Dedifferentiated amniotic fluid mesenchymal stem cell (primary cell): ENCODE data around the gene IL1R2.

ENCODE experiments used
- DNase-seq: peaks from one replicate; pipeline ENCODE4 v3.0.0-alpha.2; 2016; ENCODE audit errors: extremely low spot score

The IL1R2 gene

DNA sequence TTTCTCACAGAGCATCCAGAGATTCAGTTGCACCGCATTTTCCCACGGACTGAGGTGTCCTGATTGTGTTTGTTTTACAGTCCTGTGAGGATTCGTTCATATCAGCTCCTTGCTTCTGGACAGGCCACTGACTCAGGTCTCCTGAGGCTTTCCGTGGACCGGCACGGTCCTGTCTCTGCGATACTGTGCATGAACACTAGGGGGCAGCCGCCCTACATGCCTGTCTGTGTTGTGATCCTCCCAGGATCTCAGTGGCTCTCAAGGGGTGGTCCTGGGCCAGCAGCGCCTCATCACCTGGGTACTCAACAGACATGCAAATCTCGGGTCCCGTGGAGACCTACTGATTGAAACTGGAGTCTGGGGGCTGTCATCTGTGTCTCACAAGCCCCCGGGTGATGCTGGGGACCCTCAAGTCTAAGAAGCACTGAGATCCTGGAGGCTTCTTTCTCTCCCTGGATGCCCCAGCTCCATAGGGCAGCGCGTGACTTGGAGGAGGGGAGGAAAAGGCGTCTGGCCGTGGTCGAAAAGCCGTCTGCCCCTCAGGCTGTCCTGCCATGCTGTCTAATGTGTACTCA lies 28.9 kb downstream of the IL1R2 start:
- DNase-seq: peak; percentile 73

DNA sequence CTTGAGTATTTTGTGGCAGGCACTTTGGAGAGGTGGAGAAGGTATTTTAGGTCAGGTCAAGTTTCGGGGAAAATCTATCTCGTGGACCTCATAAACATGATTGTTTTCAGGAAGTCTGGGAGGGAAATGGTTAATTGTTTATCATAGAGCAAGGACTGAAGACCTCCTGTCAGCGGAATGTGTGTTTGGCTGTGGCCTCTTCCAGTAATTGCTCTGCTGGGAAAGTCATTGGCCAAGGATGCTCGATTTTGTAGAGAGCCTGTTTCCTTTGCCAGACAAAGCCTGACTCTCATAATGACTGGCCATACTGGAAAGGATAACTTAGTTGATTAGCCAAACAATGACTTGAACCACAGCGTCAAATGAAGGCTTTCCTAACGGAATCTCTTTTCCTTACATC lies 30.0 kb downstream of the IL1R2 start:
- no peak for DNase-seq

DNA sequence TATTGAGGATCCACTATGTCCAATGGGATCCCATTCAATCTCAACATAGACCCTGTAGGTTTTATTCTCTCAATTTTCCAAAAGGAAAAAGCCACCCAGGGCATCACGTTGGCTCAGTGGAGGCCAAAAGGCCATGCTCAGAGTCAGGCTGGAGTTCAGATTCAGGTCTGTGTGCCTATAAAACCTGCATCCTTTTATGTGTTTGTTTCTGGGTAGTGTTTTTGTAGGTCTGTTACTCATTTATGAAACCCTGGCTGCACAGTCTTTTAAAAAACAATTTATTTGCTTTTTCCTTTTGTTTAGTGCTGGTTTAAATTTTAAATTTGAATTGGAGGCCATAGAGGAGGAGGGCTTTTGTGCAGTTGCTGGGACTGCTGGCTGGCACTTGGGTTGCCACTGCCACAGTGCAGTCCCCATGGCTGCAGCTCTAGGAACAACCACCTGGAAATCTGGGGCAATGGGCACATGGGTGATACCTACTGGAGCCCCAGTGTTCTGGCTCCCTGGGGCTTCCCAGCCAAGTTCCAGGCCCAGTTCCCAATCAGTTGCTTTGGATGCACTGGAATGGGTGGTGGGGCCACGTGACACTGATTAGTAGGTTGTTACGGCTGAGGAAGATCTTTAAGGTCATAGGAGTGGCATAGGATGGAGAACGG lies 31.3 kb downstream of the IL1R2 start:
- no peak for DNase-seq

DNA sequence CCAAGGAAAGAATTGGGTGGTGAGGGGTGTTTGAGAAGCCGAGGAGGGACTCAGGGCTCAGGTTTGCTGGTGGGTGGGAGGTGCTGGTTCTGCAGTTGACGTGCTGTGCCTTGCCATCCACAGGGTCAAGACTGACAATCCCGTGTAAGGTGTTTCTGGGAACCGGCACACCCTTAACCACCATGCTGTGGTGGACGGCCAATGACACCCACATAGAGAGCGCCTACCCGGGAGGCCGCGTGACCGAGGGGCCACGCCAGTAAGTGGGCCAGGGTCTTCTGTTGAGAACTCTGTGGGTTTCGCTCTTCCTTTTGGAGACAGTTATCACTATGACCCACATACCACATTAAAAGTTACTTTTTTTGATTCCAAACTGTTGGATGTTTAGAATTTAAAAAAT lies 32.6 kb downstream of the IL1R2 start:
- no peak for DNase-seq

DNA sequence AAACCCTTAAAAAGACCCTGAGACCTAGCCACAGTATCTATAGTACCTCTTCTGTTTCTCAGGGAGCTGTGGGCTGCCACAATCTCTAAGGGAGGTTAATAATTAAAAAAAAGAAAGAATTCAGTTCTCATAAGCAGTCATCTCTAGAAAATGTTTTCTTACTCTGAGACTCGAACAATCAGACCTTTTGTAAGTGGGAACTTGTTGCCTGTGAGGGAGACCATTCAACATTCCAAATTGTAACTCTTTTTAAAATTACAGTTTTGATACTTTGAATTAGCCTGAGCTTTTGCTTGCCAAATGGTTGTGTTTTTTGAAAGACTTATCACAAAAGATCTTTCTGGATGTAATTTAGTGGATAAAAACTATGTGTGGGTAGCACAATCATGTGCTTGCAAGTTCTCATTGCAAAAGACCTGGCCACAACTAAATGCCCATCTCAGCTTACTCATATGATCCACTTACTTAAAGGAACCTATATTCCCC lies 33.3 kb downstream of the IL1R2 start:
- DNase-seq: no peak

DNA sequence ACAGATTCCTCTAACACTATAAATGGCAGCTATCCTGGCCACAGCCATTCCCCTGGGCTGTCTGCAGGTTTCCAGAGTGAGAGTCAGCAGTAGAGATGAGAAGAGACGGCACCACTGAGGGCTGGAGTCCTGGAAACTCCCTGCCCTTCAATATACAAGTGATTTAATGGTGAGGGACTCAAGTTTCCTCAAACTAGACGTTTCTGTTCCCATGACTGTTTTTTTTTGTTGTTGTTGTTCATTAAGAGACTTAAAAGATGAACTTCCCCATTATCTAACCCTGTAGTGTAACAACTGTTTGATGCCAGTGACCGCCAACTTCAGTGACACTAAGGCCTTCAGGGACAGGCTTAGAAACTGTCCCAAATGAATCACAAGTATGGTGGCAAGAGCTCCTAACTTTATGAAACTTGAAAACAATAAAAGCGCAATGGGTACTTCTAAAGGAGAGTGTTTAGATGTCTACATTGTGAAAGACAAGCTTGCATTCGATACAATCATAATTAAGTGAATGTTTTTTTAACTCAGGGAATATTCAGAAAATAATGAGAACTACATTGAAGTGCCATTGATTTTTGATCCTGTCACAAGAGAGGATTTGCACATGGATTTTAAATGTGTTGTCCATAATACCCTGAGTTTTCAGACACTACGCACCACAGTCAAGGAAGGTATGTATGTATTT lies 34.0 kb downstream of the IL1R2 start:
- DNase-seq: no peak

DNA sequence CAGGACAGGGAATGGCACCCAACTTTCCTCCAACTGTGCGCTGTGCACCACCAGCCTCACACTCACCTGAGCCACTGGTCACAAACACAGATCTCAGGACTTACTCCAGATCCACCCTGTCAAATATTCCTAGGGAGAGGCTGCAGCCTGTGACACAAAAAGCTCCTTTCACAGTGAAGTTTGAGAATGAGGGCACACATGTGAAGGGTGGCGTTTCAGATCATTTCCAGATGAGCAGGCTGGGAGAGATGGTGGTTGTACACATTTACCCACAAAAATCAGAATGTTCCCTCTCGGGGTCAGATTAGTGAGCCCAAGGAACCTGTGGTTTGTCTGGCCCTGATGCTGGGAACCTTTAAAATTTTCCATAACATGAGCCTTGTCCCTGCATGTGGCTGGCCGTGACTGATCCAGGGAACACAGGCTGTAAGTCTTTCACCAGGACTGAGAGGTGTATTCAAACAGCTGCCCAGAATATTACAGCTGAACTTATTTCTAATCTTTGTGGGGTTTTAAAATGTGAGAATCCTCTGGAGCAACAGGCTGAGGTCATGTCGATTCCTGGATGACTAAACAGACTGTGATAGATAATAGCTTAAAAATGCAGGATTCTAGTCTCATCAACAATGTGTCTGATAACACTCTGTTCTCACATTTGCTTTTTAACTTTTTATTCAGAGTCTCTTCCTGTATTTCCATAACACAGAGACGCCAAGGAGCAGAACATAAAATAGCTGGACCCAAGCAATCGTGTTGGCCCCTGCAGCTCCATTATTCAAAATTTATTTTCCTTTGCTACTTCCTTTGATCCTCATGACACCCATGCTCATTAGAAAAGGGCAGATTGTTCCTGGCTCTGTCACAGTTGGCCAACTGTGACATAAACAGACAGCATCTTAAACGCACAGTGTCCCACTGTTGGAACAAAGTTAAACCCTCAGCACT lies 35.5 kb downstream of the IL1R2 start:
- peak; percentile 15 for DNase-seq

DNA sequence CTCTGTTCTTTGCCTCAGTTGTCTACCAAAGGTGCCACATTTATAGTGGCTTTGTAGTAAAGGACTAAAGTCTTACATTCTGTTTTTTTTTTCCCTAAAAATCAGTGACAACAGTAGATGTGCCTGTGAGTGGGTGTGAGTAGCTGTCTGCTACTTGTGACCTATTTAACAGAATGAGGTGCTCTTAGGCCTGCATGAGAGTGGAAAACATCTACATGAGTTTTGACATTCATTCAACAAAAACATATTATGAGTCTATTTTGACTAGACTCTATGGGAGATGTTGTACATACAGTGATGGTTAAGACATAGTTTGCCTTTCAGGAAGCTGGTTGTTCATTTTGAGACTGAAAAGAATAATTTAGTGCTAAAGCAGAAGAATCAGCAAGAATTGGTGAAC lies 36.7 kb downstream of the IL1R2 start:
- no peak for DNase-seq

DNA sequence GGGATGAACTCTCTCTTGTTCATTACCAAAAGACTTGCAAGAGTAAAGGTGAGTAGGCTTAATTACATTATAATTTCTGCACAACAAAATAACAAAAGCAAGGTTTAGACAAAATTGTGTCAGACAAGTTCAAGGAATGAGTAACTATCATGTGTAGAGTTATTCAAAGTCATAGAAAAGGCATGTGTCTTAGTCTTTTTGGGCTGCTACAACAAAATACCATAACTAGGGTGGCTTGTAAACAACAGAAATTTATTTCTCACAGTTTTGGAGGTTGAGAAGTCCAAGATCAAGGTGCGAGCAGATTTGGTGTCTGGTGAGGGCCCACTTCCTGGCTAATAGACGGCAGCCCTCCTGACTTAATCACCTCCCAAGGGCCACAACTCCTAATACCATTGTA lies 37.6 kb downstream of the IL1R2 start:
- DNase-seq: no peak

DNA sequence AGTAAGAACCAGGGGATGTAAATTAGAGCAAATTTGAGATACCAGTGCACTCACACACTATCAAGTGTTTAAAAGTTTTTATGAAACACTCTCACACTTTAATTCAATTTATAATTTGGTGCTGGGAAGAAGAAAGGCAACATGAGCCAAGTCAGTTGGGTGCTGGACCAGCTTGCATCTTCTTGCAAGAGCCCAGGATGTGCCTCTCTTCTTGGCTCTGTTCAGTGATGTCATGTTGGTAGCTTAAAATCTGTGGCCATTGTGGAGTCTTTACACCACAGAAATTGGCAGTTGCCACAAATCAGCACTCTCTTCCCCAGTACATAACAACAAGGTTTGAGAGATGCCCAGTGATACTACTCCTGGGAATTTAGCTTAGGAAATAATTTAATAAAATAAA lies 38.2 kb downstream of the IL1R2 start:
- no peak for DNase-seq

DNA sequence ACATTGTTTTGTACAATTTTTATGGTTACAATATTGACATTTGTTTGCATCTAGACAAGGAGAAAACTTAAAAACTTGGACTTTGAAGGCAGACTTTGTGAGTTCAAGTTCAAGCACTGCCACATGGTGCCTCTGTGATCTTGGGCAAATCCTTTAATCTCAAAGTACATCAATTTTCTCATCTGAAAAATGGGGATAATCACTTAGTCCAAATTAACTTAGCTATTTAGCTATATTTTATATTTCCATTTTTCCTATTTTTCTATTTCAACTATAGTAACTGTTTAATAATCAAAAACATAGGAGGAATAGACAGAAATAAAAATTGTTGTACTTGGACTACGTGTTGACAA lies 38.7 kb downstream of the IL1R2 start:
- DNase-seq: no peak

DNA sequence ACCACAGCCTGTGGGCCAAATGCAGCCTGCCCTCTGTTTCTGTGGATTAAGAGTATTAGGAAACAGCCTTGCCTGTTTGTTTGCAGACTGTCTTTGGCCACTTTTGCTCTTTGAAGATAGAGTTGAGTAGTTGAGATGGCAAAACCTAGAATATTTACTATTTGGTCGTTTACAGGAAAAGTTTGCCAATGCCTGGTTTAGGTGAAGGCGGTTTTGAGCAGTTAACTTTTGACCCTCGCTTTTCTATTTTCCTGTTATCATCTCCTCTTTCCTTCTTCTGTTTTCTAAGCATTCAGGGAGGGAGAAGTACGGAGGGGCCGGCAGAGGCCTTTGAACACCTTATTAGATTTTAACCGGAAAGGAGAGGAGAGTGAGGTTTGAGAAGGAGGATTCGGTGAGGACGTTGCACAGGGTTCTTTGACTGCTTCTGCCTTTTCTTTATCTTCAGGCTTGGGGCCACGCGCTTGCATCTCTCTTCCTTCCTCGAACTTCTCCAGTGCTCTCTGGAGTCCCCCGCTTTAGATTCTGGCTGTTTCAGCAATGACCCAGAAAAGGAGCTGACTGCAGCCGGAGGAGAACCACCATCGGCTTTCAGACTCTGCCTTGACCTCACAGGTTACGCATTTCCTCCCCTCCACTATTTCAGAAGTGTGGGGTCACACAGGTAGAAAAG lies 39.2 kb downstream of the IL1R2 start:
- no peak for DNase-seq

DNA sequence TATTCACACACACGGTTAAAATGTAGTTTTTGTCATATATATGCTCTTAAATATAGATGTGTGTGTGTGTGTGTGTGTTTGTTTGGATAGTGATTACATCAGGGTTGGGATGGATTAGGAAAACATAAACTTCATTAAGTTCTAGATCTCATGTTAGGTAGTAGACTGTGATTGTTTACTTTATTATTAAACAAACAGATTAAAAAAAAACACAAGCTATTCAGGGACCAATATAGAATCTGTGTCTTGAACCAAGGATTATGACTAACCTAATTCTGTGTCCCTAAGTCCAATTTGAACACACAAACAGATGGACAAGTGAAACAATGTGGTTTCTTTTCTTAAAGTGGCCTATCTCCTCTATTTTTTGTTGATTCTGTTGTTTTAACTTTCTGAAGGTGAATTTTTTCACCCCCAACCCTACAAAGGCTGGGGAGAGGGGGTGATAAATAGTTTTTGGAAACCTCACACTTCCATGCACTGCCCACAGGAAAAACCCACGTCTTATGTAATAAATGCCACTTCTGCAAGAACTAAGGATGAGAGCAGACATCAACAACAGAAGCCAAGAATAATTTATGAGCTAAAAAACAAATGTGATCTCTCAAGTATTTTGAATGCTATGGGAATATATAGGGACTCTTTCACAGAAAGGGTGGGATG lies 40.7 kb downstream of the IL1R2 start:
- no peak for DNase-seq

DNA sequence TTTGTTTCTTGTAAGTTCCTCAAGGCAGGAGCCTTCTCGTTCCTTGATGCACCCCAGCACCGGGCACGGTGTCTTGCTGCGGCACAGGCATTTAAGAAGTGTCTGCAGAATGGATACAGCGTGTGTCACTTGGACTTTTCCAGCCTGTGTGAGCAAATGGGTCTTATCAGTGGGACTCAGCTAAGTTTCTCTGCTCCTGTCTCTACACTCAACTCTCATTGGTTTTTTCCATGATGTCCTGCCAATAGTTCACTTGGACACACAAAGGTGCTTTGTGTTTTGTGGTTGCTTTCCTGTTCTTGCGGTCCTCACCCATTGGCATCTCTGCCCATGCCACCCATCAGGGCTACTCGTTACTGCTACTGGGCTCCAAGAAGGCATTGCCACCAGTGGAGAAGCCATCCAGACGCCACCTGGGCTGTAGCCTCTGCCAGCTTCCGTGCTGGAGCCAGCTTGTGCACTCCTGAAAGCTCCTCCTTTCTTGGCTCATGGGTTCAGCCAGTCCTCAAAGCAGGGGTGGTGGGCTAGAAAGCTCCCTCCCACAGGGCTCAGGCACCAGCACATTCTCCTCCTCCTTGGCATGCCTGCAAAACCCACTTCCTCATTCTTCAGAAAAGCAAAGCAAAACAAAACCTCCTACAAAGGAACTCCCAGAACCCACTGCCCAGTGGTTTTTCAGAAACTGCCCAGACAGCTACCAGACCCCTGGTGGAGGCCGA lies 41.4 kb downstream of the IL1R2 start:
- DNase-seq: peak; percentile 35

DNA sequence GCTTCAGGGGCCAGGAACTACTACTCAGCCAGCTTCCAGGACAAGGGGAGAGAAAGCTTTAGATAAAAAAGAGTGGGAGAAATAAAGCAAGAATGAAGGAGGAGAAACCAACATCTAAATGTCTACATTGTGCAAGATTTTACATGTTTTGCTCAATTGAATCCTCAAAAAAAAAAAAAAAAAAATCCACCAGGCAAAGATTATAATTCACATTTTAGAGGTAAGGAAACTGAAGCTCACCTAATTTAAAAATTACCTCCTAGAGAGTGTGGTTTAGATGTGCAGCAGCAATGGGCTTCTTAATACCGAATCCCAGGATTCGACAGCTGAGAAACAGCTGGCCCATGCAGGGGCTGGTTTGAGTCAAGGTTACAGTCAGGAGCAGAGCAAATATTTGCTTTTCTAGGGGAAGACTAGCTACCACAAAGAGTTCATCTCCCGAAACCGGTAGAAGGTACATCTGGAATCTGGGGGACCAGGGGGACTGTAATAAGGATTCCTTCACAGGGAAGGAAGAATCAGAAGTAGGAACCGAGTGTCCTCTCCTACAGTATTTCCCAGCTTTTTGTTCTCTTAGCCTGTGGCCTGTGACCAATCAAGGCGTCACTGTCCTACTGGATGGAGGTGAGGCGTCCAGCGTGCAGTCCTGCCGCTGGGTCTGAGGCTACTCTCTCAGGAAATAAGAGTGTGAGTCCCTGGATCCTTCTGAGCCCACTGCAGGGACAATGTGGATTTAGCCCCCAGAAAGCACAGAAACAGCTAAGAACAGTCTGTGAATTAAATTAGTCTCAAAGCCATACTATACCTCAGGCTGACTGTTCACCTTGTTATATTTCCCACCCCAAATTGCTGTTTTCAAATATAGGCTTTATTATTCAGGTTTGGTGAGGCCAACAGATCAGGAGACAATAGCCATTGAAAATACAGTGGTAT lies 42.3 kb downstream of the IL1R2 start:
- no peak for DNase-seq

DNA sequence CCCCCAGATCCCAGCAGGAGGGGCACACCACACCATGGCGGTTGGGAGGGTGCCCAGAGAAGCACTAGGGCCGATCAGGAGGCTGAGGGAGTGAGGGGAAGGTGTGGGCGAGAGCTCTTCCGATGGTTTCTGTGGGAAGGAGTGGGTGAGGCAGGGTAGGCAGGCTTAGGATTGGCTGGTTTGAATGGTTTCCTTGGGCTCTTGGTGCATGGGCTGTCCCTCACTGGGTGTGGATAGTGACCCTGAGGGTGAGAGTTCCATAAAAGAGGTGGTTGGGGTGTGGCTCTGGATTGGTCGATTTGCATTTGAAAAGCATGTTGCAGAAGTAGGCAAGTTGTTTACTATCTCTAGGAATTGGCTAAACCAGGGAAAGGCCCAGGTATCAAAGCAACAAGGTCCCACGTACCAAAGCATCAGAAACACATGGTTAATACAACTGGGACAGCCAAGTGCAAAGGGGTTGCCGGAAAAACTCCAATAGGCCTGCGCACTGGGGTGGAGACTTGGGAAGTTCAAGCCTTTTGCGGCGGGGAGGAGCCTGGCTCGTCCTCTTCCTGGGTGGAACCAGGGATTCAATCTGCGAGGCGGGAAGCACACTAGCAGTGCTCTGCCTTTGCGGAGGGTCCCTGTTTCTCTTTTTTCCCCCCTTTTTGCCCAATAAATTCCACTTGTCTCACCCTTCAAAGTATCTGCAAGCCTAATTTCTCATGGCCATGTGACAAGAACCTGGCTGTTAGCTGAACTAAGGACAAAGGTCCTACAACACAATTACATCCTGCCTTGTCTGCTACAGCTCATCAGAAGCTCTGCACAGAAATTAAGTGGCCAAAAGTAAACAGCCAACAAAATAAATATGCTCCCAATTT lies 43.2 kb downstream of the IL1R2 start:
- no peak for DNase-seq

DNA sequence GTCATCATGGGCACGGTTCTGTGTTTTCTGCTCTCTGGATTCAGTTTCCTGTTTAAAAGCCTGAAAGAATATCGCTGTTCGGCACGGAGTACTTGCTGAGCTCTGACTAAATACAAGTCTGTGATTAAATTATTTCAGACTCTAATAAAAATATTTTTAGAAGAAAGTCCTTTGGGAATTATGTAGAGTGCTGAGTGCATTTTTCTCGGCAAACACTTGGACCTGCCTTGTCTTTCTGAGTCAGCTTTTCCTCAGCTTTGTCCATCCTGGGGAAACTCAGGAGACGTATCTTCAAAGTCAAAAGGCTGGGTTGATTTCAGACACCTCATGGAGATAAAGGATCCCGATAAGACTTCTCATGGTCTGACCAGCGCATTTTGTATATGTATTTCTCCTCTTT lies 45.9 kb downstream of the IL1R2 start:
- no peak for DNase-seq

DNA sequence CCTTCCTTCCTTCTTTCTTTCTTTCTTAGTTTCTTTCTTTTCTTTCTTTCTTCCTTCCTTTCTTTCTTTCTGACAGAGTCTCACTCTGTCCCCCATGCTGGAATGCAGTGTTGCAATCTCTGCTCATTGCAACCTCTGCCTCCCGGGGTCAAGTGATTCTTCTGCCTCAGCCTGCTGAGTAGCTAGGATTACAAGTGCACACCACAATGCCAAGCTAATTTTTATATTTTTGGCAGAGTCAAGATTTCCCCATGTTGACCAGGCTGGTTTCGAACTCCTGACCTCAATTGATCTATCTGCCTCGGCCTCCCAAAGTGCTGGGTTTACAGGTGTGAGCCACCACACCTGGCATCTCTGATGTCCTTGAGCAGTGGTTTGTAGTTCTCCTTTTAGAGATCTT lies 48.5 kb downstream of the IL1R2 start:
- DNase-seq: no peak
